HepG2 (cell line): ENCODE results near the gene ASH1L. TPM values are rescaled to one million over a fixed set of nuclear protein-coding genes. Genes with fewer than 3 reads are reported as not detected.
"Not testable (repeated sequence)": the region's sequence is repeated elsewhere in the genome, so short reads cannot be mapped to it uniquely, and the experiment has no call there.

Source experiments
- ATAC-seq: fragments of 200-7000 bp; cut with Tn5 transposase; 3 replicates; pipeline ENCODE4 v1.9.1; 2020; ENCODE audit warnings: mild to moderate bottlenecking, moderate library complexity
- BruUV-seq: library from RNA; stranded (reverse); fragments of 400-500 nt; replicated peaks from 2 replicates; lab custom pipeline; 2021; lab: Mats Ljungman, UMichigan
- CTCF ChIA-PET: fragments of 300-600 bp; formaldehyde crosslinking; extraction: SDS; loops from one replicate; lab custom pipeline; 2021; ENCODE audit warnings: low total read pairs, inconsistent platforms, low intra/inter-chr PET ratio; lab: Yijun Ruan, JAX
- POLR2A ChIA-PET: fragments of 350-600 bp; sonication (Branson Sonifier 250); formaldehyde crosslinking; loops from one replicate; lab custom pipeline; 2020; ENCODE audit warnings: antibody characterized with exemption, inconsistent platforms; lab: Yijun Ruan, JAX
- DNase-seq: peaks from one replicate; pipeline ENCODE4 v3.0.0-alpha.2; 2015; ENCODE audit warnings: low spot score
- FAIRE-seq: peaks from 3 replicates; lab custom pipeline; 2011; peaks lifted over from hg19 to GRCh38; lab: Jason Lieb, UNC
- H2AFZ ChIP-seq: one replicate; pipeline ENCODE4 v1.6.1; 2011; ENCODE audit warnings: low read length, inconsistent platforms
- H3K27ac ChIP-seq: fragments of 300-600 bp; 3 replicates; pipeline ENCODE4 v1.8.0; 2011; ENCODE audit warnings: mixed run types, mild to moderate bottlenecking, mixed read lengths, low read length, inconsistent platforms; ENCODE audit not compliant: insufficient read depth; ENCODE audit errors: extremely low read length
- H3K27me3 ChIP-seq, 2 experiments: fragments of 200-600 bp in 1 of 2; 2 replicates in 1 of 2; 3 replicates in 1 of 2; pipeline versions ENCODE4 v1.6.0 to v1.8.0; 2011; ENCODE audit warnings: low read length in 2 of 2, mild to moderate bottlenecking in 2 of 2, moderate library complexity in 2 of 2, inconsistent platforms in 1 of 2; ENCODE audit not compliant: insufficient read depth in 2 of 2, control insufficient read depth in 1 of 2
- H3K36me3 ChIP-seq, 2 experiments: fragments of 200-600 bp in 1 of 2; replicated peaks in 1 of 2; 2 replicates in 1 of 2; 3 replicates in 1 of 2; pipeline versions ENCODE4 v1.5.1 to v1.8.0; 2011; ENCODE audit warnings: low read length in 2 of 2, inconsistent platforms in 1 of 2; ENCODE audit not compliant: insufficient read depth in 2 of 2, control insufficient read depth in 1 of 2
- H3K4me1 ChIP-seq: 2 replicates; pipeline ENCODE4 v1.5.1; 2012; ENCODE audit warnings: low read length, inconsistent platforms; ENCODE audit not compliant: insufficient read depth
- H3K4me2 ChIP-seq: 2 replicates; pipeline ENCODE4 v1.6.0; 2011; ENCODE audit warnings: low read depth, low read length, inconsistent platforms
- H3K4me3 ChIP-seq, 3 experiments: fragments of 200-600 bp in 1 of 3; sonication (generic), shearing (Covaris generic) in 1 of 3; replicated peaks in 1 of 3; 2 replicates each; pipeline ENCODE4 v1.5.1; 2011 to 2016; ENCODE audit warnings: low read length in 3 of 3, inconsistent platforms in 2 of 3, low read depth in 2 of 3, mild to moderate bottlenecking in 2 of 3, control low read depth in 1 of 3, mixed read lengths in 1 of 3; ENCODE audit not compliant: insufficient read depth in 1 of 3
- H3K79me2 ChIP-seq: one replicate; pipeline ENCODE4 v1.6.1; 2011; ENCODE audit warnings: low read length, inconsistent platforms; ENCODE audit not compliant: insufficient read depth
- H3K9ac ChIP-seq: 2 replicates; pipeline ENCODE4 v1.6.0; 2011; ENCODE audit warnings: mild to moderate bottlenecking, low read depth, low read length, inconsistent platforms; ENCODE audit not compliant: insufficient read depth
- H3K9me3 ChIP-seq: 2 replicates; pipeline ENCODE4 v1.5.1; 2012; ENCODE audit warnings: mild to moderate bottlenecking, low read length
- H4K20me1 ChIP-seq: 2 replicates; pipeline ENCODE4 v1.6.0; 2011; ENCODE audit warnings: inconsistent platforms, mild to moderate bottlenecking, low read length, moderate library complexity; ENCODE audit not compliant: insufficient read depth
- FOXC1 ChIP-seq: sonication (generic); formaldehyde crosslinking; IDR thresholded peaks from 2 replicates; pipeline ENCODE4 v1.8.0; 2022; ENCODE audit warnings: mild to moderate bottlenecking, missing genetic modification reagents, borderline replicate concordance
- FOXP1 ChIP-seq, 2 experiments: fragments of 450-650 bp in 1 of 2; IDR thresholded peaks; 2 replicates each; pipeline ENCODE4 v1.6.1; 2017 to 2018; ENCODE audit warnings: antibody characterized with exemption in 1 of 2
- MBD4 ChIP-seq: IDR thresholded peaks from 2 replicates; pipeline ENCODE4 v1.6.1; 2012; ENCODE audit warnings: low read length, inconsistent platforms, borderline replicate concordance
- MED13 ChIP-seq: sonication (generic); formaldehyde crosslinking; IDR thresholded peaks from 2 replicates; pipeline ENCODE4 v1.5.0; 2020; ENCODE audit warnings: missing genetic modification reagents
- RAD51 ChIP-seq: fragments of 450-650 bp; IDR thresholded peaks from 2 replicates; pipeline ENCODE4 v1.6.1; 2016; ENCODE audit warnings: borderline replicate concordance
- RFXANK ChIP-seq: IDR thresholded peaks from 2 replicates; pipeline ENCODE4 v1.6.1; 2016
- SMARCC2 ChIP-seq: fragments of 450-650 bp; IDR thresholded peaks from 2 replicates; pipeline ENCODE4 v1.6.1; 2017; ENCODE audit warnings: antibody characterized with exemption, mild to moderate bottlenecking
- SP2 ChIP-seq: sonication (generic); formaldehyde crosslinking; IDR thresholded peaks from 2 replicates; pipeline ENCODE4 v1.5.1; 2020; ENCODE audit warnings: mild to moderate bottlenecking, missing genetic modification reagents
- TEAD2 ChIP-seq: sonication (generic); formaldehyde crosslinking; IDR thresholded peaks from 2 replicates; pipeline ENCODE4 v1.9.0; 2021; ENCODE audit warnings: missing genetic modification reagents
- ZNF367 ChIP-seq: sonication (generic); formaldehyde crosslinking; IDR thresholded peaks from 2 replicates; pipeline ENCODE4 v1.4.0; 2020; ENCODE audit warnings: missing genetic modification reagents, borderline replicate concordance
- ZNF7 ChIP-seq: IDR thresholded peaks from 2 replicates; pipeline ENCODE4 v1.6.1; 2016; ENCODE audit warnings: missing biosample characterization, missing genetic modification reagents
- ZNF790 ChIP-seq: sonication (generic); formaldehyde crosslinking; IDR thresholded peaks from 2 replicates; pipeline ENCODE4 v1.8.0; 2022; ENCODE audit warnings: missing genetic modification reagents, mild to moderate bottlenecking, borderline replicate concordance
- WGBS: methylation state at CpG from one replicate; pipeline ENCODE4 v1.1.6; 2017; ENCODE audit warnings: low lambda C conversion rate; 5-methylcytosine and 5-hydroxymethylcytosine counted together
- in situ Hi-C: cut with HindIII; loops from 2 replicates; pipeline ENCODE4 v1.10.0; 2017; ENCODE audit warnings: low pct_unique_long_range_greater_than_20kb; ENCODE audit not compliant: extremely low pct_ligation_motif_present
- intact Hi-C: fragments of 100-400 bp; cut with micrococcal nuclease; formaldehyde crosslinking; loops from one replicate; pipeline ENCODE4 v1.10.0; 2022; ENCODE audit not compliant: unreplicated experiment
- polyA plus RNA-seq, 8 experiments: library from polyadenylated mRNA; depleted of rRNA in 3 of 8; stranded (reverse) in 7 of 8; unstranded in 1 of 8; fragments of >200 nt; fragmentation: Illumina TruSeq in 4 of 8; extraction: Trizol in 4 of 8; gene quantifications; 2 replicates each; pipeline versions ENCODE4 v1.2.1 to v1.2.3, GENCODE V29; 2011 to 2016; ENCODE audit warnings: low read depth in 4 of 8, missing spikeins in 1 of 8, mixed read lengths in 1 of 8; ENCODE audit not compliant: insufficient read depth in 1 of 8
- total RNA-seq, 5 experiments: library from RNA; depleted of rRNA; stranded (reverse); fragments of >200 nt; fragmentation: Illumina TruSeq; extraction: Trizol; gene quantifications; 2 replicates each; pipeline ENCODE4 v1.2.3, GENCODE V29; 2016; ENCODE audit warnings: low read depth in 1 of 5
- TF ChIP-seq, protein P1 (sequence below): sonication (generic); formaldehyde crosslinking; IDR thresholded peaks from 2 replicates; pipeline ENCODE4 v1.4.0; 2020; ENCODE audit warnings: mild to moderate bottlenecking, missing genetic modification reagents
- TF ChIP-seq, protein P2 (sequence below): sonication (generic); formaldehyde crosslinking; IDR thresholded peaks from 2 replicates; pipeline ENCODE4 v1.9.0; 2022; ENCODE audit warnings: missing genetic modification reagents, mild to moderate bottlenecking, borderline replicate concordance
- TF ChIP-seq, protein P3 (sequence below): sonication (generic); formaldehyde crosslinking; IDR thresholded peaks from 2 replicates; pipeline ENCODE4; 2020; ENCODE audit warnings: missing genetic modification reagents, mild to moderate bottlenecking, borderline replicate concordance

ASH1L gene
- total and polyA plus RNA-seq, 2 of the 13 experiments (the other 11 are each of a cell fraction or from before 2014, with no cell fraction given): 10.2 to 15.3 TPM

DNA sequence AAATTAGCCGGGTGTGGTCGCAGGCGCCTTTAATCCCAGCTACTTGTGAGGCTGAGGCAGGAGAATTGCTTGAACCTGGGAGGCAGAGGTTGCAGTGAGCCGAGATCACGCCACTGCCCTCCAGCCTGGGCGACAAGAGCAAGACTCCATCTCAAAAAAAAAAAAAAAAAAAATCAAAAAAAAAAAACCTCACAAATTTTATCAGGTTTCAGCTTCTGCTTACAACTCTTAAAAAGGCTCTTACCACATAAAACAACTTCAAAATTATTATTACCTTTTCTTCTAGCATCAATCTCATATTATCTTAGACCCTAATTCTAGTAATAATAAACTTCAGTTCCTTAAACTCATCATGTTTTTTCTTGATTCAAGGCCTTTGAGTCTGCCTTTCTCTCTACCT is 120.2 kb downstream of the ASH1L start:
- H3K27me3 ChIP-seq, CTCF ChIA-PET, H3K4me2 ChIP-seq, H3K79me2 ChIP-seq, POLR2A ChIA-PET, H3K27ac ChIP-seq, H3K9me3 ChIP-seq, DNase-seq, H4K20me1 ChIP-seq, H2AFZ ChIP-seq, H3K4me1 ChIP-seq, H3K9ac ChIP-seq, BruUV-seq, in situ Hi-C loops, ATAC-seq, intact Hi-C loops, H3K4me3 ChIP-seq, FAIRE-seq: not testable (repeated sequence)
- 97% methylated on average over 6 of the region's 6 CpGs for WGBS
- H3K36me3 ChIP-seq: peaks cover 3 to 13% of the 10 kb centered on the region in 2 experiments; a peak in 3 of 5 replicates

DNA sequence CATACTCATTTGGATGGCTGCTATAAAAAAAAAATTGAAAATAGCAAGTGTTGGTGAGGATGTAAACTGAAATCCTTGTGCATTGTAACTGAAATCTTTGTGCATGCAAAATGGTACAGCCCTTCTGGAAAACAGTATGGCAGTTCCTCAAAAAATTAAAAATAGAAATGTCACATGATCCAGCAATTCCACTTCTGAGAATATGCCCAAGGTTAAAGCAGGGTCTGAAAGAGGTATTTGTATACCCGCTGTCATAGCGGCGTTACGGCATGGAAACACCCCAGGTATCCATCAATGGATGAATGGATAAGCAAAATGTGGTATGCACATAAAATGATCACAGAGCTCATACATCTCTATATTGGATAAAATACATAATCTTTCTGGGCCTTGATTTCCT is 125.2 kb downstream of the ASH1L start:
- POLR2A ChIA-PET: no interaction called here
- ATAC-seq: no peak
- in situ Hi-C loops: no loop called here

More for the DNA sequence above, 125.2 kb downstream of the ASH1L start:
- WGBS: 100% methylated on average over 4 of the region's 4 CpGs
- Histone ChIP-seq H3K27me3 (no peaks in the 10 kb centered on the region), H3K4me1 (no peaks in the 10 kb centered on the region), H3K9ac (no peak overlapping the region), H3K36me3 (peaks cover 1 to 26% of the 10 kb centered on the region in 2 experiments; a peak in 2 of 5 replicates), H2AFZ (no peak overlapping the region), H3K9me3 (no peaks in the 10 kb centered on the region), H3K4me3 (no peak overlapping the region), H3K4me2 (no peak overlapping the region), H3K79me2 (no peaks in the 10 kb centered on the region), H4K20me1 (no peaks in the 10 kb centered on the region), H3K27ac (no peak overlapping the region)
- no peak for FAIRE-seq
- DNase-seq: no peak
- no TSS peak for BruUV-seq
- TF ChIP-seq SMARCC2 (no peak), RAD51 (no peak), MED13 (CRISPR knock-in tag) (no peak), ZNF7 (CRISPR knock-in tag) (no peak), RFXANK (CRISPR knock-in tag) (no peak), FOXC1 (CRISPR knock-in tag) (no peak), FOXP1 (IDR thresholded peaks at IDR 0.05) (no peak), FOXP1 (CRISPR knock-in tag; IDR thresholded peaks at IDR 0.05) (no peak), ZNF790 (CRISPR knock-in tag) (no peak), ZNF367 (CRISPR knock-in tag) (no peak), MBD4 (no peak), TEAD2 (CRISPR knock-in tag) (no peak), SP2 (no peak)
- TF ChIP-seq, protein P1, sequence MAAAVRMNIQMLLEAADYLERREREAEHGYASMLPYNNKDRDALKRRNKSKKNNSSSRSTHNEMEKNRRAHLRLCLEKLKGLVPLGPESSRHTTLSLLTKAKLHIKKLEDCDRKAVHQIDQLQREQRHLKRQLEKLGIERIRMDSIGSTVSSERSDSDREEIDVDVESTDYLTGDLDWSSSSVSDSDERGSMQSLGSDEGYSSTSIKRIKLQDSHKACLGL (CRISPR knock-in tag): no peak
- TF ChIP-seq, protein P2, sequence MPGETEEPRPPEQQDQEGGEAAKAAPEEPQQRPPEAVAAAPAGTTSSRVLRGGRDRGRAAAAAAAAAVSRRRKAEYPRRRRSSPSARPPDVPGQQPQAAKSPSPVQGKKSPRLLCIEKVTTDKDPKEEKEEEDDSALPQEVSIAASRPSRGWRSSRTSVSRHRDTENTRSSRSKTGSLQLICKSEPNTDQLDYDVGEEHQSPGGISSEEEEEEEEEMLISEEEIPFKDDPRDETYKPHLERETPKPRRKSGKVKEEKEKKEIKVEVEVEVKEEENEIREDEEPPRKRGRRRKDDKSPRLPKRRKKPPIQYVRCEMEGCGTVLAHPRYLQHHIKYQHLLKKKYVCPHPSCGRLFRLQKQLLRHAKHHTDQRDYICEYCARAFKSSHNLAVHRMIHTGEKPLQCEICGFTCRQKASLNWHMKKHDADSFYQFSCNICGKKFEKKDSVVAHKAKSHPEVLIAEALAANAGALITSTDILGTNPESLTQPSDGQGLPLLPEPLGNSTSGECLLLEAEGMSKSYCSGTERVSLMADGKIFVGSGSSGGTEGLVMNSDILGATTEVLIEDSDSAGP (CRISPR knock-in tag): no peak
- TF ChIP-seq, protein P3, sequence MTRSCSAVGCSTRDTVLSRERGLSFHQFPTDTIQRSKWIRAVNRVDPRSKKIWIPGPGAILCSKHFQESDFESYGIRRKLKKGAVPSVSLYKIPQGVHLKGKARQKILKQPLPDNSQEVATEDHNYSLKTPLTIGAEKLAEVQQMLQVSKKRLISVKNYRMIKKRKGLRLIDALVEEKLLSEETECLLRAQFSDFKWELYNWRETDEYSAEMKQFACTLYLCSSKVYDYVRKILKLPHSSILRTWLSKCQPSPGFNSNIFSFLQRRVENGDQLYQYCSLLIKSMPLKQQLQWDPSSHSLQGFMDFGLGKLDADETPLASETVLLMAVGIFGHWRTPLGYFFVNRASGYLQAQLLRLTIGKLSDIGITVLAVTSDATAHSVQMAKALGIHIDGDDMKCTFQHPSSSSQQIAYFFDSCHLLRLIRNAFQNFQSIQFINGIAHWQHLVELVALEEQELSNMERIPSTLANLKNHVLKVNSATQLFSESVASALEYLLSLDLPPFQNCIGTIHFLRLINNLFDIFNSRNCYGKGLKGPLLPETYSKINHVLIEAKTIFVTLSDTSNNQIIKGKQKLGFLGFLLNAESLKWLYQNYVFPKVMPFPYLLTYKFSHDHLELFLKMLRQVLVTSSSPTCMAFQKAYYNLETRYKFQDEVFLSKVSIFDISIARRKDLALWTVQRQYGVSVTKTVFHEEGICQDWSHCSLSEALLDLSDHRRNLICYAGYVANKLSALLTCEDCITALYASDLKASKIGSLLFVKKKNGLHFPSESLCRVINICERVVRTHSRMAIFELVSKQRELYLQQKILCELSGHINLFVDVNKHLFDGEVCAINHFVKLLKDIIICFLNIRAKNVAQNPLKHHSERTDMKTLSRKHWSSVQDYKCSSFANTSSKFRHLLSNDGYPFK (CRISPR knock-in tag): no peak
- intact Hi-C loops: no loop called here
- CTCF ChIA-PET: no interaction called here
